ENCODE data around the gene PAPPA.

The PAPPA gene

GRCh38 chr9:116153765-116154333, at the start of gene PAPPA:
Gene PAPPA (plus strand): TSS chr9:116153791. CDS start chr9:116154173, 382 bp downstream.
- DNase-seq (ENCODE audit: low spot score): no peak

- no peak for DNase-seq (ENCODE audit: low spot score)
Measured at GRCh38 chr9:116103976-116104820, 49.4 kb upstream of the PAPPA start.

- no peak for DNase-seq (ENCODE audit: low spot score)
Measured at GRCh38 chr9:116112236-116112635, 41.4 kb upstream of the PAPPA start.

GRCh38 chr9:116115761-116116353, 37.7 kb upstream of the PAPPA start:
- no peak for DNase-seq (ENCODE audit: low spot score)

GRCh38 chr9:116116393-116116792, 37.2 kb upstream of the PAPPA start:
- no peak for DNase-seq (ENCODE audit: low spot score)

GRCh38 chr9:116123171-116123570, 30.4 kb upstream of the PAPPA start:
- no peak for DNase-seq (ENCODE audit: low spot score)

- no peak for DNase-seq (ENCODE audit: low spot score)
Measured at GRCh38 chr9:116124472-116125040, 29.0 kb upstream of the PAPPA start.

GRCh38 chr9:116133163-116133562, 20.4 kb upstream of the PAPPA start:
- DNase-seq (ENCODE audit: low spot score): no peak

GRCh38 chr9:116134975-116135374, 18.6 kb upstream of the PAPPA start:
- DNase-seq (ENCODE audit: low spot score): no peak

GRCh38 chr9:116137010-116137409, 16.6 kb upstream of the PAPPA start:
- no peak for DNase-seq (ENCODE audit: low spot score)

GRCh38 chr9:116137581-116137980, 16.0 kb upstream of the PAPPA start:
- DNase-seq (ENCODE audit: low spot score): no peak

- no peak for DNase-seq (ENCODE audit: low spot score)
Measured at GRCh38 chr9:116141864-116142561, 11.6 kb upstream of the PAPPA start.

- no peak for DNase-seq (ENCODE audit: low spot score)
Measured at GRCh38 chr9:116142706-116143492, 10.7 kb upstream of the PAPPA start.

- DNase-seq (ENCODE audit: low spot score): no peak
Measured at GRCh38 chr9:116144038-116144437, 9.6 kb upstream of the PAPPA start.

- DNase-seq (ENCODE audit: low spot score): no peak
Measured at GRCh38 chr9:116144555-116144954, 9.0 kb upstream of the PAPPA start.

GRCh38 chr9:116145036-116145435, 8.6 kb upstream of the PAPPA start:
- DNase-seq (ENCODE audit: low spot score): no peak

GRCh38 chr9:116147821-116148220, 5.8 kb upstream of the PAPPA start:
- DNase-seq (ENCODE audit: low spot score): no peak

- DNase-seq (ENCODE audit: low spot score): no peak
Measured at GRCh38 chr9:116149844-116150243, 3.7 kb upstream of the PAPPA start.

- no peak for DNase-seq (ENCODE audit: low spot score)
Measured at GRCh38 chr9:116151199-116151598, 2.4 kb upstream of the PAPPA start.

- DNase-seq (ENCODE audit: low spot score): no peak
Measured at GRCh38 chr9:116151966-116152381, 1.6 kb upstream of the PAPPA start.

- DNase-seq (ENCODE audit: low spot score): no peak
Measured at GRCh38 chr9:116152390-116152789, 1.2 kb upstream of the PAPPA start.
